GM18867 (cell line): ENCODE data around the gene TBPL2.
A peak's percentile ranks its signal among the peaks of the same experiment; 100 is the strongest.
"Not testable (repeated sequence)": the region's sequence is repeated elsewhere in the genome, so short reads cannot be mapped to it uniquely, and the experiment has no call there.

ENCODE experiments used
- ATAC-seq: cut with Tn5 transposase; IDR thresholded peaks from one replicate; pipeline ENCODE4 v1.9.1; 2021; ENCODE audit warnings: mild to moderate bottlenecking, moderate library complexity; ENCODE audit not compliant: unreplicated experiment

The TBPL2 gene

DNA sequence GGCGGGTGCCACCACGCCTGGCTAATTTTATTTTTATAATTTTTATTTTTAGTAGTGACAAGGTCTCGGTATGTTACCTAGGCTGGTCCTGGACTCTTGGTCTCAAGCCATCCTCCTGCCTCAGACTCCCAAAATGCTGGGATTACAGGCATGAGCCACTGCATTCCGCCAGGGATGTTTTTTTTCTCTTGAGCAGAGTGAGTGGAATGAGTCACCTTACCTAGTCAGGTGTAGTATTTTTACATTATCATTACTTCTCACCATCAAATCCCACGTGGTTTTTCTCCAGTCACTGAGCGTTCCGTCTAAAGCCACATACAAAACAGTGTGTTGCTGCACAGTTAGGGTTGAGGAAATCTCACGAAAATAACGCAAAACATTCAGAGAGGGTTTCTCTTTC, 870 bp upstream of the TBPL2 start:
- no peak for ATAC-seq

DNA sequence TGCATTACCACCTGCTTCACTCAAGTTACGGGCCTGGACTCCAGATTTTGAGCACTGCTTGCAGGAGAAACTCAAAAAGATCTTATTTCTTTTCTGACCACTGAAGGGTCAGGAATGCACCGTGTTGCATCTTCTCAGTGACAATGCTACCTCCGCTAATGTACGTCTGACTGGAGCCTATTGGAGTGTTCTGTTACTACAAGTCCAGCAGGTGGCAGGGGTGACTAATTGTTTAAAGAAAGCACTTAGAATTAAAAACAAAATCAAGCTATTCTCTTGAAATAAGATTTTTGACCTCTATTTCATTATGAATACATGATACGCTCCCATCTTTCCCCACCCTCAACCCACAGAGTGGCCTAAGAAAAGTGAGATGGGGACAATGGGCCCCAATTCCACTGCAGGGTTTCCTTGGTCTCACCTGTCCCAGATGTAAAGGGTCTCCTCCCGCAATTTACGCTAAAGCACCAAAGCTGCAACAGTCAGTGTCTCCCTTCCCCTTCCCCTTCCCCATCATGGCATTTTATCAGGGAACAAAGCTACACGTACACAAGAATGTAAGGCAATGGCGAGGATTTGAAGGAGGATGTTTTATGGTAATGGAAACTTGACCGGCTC, 2.2 kb downstream of the TBPL2 start:
- ATAC-seq = peak; percentile 57

DNA sequence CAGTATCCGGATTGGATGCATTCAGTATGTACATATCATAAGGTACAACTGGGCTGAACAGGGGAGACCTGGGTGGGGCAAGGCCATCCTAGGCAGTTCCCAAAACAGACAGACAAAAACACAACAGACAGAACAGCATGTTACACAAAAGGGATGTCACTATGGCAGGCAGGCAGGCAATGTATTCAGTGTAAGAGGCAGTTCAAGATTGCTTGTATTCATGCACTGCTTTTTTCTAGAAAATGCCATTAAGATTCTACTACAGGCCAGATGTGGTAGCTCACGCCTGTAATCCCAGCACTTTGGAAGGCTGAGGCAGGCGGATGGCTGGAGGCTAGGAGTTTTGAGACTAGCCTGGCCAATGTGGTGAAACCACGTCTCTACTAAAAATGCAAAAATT, 3.5 kb downstream of the TBPL2 start:
- ATAC-seq = no peak

DNA sequence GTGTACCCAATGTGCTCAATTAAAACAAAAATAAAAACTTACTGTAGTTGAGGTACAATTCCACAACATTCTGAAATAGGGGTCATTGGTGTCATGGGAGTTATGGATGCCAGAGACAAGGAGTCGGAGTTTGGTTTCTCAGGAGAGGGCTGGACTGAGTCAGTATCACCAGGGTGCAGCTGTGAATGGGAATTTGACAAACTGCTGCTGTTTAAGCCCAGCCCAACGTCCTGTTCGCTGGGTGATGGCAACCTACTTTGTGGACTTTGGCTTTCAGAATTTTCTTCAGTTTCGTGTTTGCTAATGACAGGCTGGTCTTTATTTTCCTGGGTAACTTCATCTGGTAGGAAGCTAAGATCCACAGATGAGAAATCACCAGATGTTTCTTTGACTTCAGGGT, 3.9 kb downstream of the TBPL2 start:
- ATAC-seq = no peak

DNA sequence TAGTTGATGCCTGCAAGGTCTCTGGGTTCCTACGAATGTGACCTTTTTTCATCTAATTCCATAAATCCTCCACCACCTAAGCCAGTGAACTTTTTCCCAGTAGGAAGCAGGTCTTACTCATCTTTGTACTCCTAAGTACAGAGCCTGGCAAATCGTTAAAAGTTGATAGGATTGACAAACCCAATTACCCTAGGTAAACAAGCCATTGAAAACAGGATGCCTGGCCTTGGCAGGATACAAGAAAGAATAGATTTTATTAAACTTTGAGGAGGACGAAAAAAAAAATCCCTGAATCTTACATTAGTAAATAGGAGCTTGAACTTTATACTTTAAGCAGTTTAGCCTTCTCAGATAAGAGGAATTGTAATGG, 5.6 kb downstream of the TBPL2 start:
- ATAC-seq = no peak

DNA sequence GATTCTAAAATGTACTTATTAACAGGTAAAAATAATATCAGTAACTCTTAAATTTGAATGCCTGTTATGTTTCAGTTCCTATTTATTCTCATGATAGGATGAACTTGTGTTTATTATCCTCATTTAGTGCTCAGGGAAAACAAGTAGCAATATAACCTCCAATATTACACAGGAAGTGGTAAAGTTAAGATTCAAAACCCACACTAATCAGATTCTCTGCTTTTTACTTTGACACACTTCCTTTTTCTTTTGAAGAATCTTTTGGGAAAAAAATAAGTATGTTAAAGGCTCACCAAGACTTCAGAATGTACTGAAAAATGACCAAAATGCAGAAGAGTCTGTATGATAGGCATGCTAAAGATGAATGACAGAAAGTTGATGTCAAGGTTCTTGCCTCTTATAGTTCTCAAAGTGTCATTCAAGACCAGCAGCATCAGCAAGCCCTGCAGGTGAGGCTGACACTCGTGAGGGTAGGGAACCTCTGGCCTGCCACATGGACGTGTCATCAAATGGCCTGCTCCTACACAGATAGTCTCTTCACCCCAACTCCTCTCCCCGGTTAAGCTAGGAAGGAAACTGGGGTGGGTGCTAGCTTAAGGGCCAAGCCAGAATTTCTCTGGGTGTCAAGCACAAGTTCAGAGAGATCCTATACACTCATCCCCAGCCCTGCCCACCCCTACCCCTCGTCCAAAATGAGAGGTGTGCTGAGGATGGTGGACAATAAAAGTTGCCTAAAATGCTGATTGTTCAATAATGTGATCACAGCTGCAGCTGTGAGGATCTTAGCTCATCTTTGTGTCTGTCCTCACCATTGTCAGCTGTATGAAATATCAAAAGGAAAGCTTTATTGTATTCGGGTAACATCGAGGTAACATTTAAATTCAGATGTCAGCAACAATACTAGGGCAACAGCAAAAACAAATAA, 6.3 kb downstream of the TBPL2 start:
- ATAC-seq = no peak

DNA sequence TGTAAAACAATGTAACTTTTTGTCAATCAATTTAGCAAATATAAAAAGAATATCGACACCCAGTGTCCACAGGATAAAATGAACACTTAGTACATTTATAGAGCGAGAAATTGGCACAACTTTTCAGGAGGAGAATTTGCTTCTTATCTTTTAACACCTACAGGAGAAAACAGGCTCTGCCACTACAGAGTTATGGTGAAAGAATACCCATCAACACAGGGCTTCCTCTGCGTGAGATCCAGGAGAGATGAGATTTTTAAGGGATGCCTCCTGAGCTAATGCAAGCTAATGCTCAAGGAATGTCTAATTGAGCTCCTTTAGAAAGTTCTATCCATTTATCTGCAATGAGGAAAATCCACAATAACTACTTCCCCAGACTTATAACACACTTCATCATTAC, 7.8 kb downstream of the TBPL2 start:
- no peak for ATAC-seq

DNA sequence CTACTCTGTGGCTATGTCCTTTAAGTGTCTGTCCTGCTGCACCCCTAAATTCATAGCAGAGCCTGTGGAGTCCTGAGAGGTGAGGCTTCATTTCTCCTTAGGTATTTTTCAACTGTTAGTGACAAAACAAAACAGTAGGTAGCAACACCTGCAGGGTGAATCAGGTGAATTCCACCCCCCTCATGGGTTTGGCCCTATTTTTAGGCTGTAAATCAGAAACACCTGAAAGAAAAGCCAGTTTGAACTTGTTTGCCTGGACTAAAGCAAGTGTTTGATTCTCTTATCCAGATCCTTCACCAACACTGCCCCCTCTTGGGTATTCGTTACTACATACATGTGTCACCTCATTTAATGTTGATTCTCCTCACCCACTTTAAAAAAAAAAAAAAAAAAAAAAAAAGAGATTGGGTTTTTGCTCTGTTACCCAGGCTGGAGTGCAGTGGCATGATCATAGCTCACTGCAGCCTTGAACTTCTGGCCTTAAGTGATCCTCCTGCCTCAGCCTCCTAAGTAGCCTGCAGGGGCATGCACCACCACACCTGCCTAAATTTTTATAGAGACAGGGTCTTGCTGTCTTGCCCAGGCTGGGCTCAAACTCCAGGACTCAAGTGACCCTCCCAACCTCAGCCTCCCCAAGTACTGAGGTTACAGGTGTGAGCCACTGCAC, 10.3 kb downstream of the TBPL2 start:
- ATAC-seq = peak; percentile 75

DNA sequence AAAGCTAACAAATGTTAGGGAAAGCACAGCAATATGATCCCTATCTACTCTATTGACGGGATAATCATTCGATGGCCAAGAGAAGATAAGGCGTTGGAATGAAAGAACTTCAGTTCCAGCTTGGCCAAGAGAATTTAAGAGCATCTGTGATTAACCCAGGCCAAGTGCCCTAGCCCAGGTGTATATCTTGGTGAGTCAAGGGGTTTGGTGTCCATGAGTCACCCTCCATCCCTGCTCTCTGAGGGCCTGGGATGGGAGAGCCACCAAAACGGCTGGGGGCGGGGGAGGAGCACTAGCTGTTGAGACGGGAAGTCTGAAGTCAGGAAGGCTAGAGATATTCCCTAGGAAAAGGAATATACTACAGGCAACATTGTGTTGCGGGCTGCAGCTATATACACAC, 13.0 kb downstream of the TBPL2 start:
- ATAC-seq = no peak

DNA sequence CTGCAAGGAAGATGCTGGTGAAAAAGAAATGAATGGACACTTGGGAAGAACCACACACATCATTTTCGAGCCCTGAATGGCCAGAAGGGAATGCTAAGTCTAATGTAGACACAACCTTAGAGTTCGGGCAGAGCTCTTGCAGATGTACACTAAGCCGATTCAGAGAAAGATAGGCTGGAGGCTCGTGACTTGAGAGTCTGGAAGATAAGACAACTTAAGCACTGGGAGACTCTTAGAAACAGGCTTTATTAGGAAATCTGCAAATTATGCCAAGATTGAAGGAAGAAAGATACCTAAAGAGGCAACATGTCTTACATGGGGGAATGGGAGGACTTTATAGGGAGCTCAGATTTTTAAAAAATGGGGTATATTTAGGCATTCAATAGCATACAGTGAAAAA, 13.5 kb downstream of the TBPL2 start:
- ATAC-seq = no peak

DNA sequence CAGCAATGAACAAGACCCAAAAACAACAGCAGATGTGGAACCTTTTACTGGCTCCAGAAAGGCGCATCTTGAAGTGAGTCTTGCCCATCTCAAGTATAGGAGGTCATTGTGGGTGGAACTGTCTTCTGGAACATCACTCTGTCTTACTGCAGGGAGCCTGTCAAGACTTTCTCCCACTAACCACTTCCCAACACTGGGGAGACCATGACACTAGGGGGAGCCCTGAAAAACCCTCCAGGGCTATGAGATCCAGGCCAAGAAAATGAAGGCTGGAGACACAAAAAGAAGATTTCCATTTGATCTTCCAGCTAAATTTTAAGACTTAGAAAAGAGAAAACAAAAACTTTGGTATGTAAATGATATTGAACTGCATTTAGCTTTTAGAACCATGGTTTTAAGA, 15.3 kb downstream of the TBPL2 start:
- no peak for ATAC-seq

DNA sequence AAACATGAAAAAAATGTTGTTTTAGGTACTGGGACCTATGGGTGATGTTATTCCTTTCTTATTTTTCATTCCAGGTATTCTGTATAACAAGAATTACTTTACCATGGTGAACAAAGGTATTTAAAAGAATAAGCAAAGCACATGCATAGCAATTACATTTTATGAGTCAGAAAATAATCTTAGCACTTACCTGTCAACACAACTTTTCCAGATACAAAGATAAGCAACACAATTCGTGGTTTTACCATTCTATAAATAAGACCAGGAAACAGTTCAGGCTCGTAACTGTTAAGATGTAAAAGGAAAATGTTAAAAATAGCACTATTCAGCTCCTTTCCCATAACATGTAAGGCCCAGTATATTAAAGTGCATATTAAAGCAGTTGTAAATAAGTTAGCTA, 16.4 kb downstream of the TBPL2 start:
- ATAC-seq = no peak

DNA sequence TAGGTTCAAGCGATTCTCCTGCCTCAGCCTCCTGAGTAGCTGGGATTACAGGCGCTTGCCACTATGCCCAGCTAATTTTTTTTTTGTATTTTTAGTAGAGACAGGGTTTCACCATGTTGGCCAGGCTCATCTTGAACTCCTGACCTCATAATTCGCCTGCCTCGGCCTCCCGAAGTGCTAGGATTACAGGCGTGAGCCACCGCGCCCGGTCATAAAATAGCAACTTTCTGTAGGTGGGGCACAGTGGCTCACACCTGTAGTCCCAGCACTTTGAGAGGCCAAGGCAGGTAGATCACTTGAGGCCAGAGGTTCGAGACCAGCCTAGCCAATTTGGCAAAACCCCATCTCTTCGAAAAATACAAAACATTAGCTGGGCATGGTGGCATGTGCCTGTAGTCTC, 18.1 kb downstream of the TBPL2 start:
- ATAC-seq = not testable (repeated sequence)

DNA sequence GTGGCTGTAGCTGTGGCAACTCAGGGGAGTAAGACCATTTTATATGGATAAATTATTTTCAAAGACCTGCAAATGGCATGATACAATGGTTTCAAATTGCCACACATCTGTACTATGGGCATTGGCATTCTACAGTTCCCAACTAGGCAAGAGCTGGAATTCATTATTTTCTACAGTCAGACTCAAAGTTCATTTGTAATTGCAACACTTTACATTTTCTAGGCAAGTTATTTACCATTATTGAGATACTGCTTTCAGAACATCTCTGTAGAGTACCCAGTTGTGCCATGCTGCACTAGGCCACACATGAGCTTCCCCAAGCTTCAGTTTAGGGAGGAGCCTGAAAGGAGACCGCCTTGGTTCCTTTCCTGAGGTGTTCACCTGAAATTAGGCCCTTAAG, 20.8 kb downstream of the TBPL2 start:
- ATAC-seq = no peak

DNA sequence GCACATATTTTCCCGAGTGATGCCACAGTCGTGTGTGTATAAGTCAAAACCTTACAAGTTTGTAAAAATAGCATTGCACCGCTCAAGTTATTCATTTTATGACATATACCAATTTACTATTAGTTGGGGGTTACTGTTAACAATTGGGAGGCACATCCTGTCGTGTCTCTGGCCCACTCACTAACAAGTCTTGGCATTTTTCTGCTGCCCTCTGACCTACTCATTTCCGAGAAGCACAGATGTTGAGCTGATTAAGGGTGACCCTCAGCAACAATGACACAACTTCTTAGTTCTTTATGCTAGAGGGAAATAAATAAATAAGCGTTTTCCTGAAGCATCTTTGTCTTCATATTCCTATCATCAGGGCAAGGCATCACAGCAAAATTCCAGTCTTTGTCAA, 22.0 kb downstream of the TBPL2 start:
- ATAC-seq = no peak

DNA sequence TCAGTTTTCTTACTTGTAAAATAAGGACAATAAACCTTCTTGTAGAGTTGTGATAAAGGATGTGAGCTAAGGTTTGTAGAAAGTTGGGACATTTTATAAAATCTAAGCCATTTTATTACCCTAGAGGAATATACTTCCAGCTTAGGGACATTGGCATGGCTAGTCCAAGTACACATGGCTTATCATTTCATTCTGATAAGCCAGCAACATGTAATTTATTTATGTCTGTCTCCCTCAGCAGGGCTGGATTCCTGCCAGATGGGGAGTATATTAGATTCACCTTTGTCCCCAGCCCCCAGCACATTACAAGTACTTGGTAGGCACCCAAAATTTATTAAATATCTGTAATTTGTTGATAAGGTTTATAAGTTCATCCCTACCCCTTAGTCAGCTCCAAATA, 22.5 kb downstream of the TBPL2 start:
- ATAC-seq = no peak

DNA sequence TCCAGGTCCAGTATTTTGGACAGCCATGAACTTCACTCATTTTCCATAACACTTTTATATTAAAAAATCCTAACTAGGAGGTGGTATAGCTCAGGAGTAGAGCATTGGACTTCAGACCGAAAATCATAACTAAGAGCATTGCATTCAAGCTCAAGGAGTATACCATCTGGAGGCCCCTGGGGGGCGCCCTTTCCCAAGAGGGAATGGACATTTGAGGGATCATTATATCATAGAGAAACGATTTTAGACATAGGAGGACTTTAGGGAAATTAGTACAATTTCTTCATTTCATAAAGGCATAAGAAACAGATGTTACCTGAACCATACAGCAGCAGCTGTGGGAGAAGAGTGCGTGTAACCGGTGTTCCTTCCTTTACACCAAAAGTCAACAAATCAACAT, 23.6 kb downstream of the TBPL2 start:
- ATAC-seq = no peak

DNA sequence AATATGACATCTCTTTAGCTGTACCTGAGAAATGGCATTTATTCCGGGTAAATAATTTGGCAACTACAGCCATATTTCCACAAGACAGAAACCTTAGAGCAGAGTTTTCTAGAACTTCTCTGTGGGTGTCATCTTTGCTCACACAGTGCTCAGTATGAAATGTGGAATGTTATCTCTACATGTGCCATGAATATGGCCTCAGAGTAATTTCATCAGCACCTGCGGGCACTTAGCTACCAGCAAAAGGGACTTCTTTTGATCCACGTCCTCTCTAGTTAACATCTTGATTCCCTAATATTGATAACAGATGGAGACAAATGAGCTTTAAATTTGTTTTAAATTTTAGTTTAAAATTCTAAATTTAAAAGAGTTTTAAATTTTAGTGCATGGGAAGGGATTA, 25.9 kb downstream of the TBPL2 start:
- no peak for ATAC-seq

DNA sequence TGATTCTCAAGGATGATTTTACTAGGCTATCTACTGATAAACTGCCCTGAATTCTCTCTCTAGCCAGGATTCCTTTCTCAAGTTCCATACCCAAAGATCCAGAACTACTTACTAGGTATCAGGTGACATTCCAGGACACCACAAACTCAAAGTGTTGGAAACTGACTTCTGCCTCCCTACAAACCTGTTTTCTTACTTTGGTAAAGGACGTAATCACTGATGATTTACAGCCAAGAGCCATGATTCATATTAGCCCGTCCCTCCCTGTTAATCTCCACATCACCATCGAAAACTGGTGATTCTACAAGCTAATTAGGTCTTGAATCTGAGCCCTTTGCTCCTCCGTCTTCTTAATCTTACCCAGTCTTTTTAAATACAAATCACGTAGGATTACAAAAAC, 27.7 kb downstream of the TBPL2 start:
- ATAC-seq = no peak

DNA sequence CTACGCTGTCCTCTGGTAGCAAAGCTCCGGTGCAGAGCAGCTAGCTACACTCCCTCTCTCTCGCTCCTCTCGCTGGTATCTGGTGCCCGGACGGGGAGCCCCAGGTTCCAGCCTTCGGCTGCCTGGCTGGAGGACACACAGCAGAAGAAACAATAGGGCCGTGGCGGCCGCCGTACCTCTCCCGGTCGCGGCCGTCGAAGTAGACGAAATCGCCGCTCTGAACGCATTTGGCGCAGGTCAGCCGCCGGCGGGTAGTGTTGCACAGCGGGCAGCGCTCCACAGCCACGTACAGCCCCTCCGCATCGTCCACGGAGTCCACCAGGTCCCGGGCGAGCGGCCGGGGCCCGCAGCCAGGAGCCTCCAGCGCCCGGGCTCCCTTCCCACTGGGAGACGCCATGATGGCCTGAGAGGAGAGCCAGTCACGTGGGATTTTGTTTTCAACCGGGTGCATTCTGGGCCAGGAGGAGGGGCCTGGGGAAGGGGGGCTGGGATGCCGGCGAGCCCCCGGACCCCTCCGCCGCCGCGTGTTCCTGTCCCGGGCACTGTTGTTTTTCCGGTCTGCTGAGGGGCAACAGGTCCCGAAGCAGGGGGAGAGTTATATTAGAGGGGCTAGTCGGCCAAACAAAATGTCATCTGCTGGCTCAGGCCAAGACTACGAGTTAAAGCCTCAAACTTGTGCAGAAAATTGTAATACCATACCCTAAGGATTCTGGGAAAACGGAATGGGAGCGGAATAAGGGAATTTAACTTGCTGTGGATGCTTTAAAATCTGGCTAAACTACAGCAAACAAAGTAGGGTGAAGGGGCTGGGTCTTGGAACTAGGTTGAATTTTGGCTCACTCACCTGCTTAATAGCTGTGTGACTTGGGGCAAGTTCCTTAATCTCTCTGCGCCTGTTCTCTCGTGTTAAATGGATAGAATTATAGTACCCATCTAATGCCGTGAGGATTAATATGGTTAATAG, 28.7 kb downstream of the TBPL2 start, which contains the start of gene ATG14:
Gene ATG14 (minus strand): TSS at position 405 of the 964 bp plus-strand sequence. CDS start 8 bp downstream, at position 397.
- ATAC-seq = peak; percentile 96

DNA sequence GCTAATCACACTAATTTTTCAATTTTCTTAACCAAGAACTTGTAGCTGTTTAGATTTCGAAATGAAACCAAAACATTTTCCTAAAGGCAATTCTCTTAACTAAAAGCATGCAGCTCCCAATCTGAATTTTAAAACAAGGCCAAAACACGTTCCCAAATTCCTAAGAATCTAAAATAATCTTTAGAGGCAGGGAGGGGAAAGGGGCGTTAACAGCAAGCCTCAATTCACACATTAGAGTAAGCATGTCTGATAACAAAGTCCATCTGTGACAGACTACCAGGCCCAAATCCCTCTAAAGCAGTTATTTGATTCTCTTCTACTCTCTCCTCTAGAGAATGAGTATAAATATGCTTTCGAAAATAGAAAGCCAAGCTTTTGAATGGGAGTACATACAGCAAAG, 29.5 kb downstream of the TBPL2 start:
- ATAC-seq = no peak
